ENCODE data around the gene RALBP1.
"Not testable (repeated sequence)": the region's sequence is repeated elsewhere in the genome, so short reads cannot be mapped to it uniquely, and the experiment has no call there.

Gene RALBP1

DNA sequence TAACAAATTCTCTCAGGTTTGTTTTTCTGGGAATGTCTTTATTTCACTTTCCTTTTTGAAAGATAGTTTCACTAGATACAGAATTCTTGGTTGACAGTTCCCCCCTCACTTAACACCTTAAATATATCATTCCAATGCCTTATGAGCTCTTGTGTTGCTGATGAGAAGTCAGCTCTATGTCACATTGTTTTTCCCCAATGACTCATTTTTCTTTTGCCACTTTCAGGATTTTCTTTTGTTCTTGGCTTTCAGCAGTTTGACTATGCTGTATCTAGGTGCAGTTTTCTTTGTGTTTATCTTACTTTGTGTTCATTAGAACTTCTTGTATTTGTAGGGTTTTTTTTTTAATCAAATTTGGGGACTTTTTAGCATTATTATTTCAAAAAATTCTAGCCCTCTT, 5.6 kb upstream of the RALBP1 start:
- Histone ChIP-seq H3K9me3 (ENCODE audit: low read length) (no peaks in the 10 kb centered on the region), H3K4me3 (ENCODE audit: low read length) (no peak overlapping the region), H3K27me3 (ENCODE audit: insufficient read depth, low read length) (no peaks in the 10 kb centered on the region), H2AFZ (ENCODE audit: low read depth, low read length) (no peak overlapping the region), H3K4me1 (ENCODE audit: insufficient read depth, low read length) (peaks cover 7% of the 10 kb centered on the region), H3K36me3 (ENCODE audit: insufficient read depth, low read length) (no peaks in the 10 kb centered on the region)

GRCh38 chr18:9474108-9474982, 968 bp upstream of the RALBP1 start:
- H3K4me3 ChIP-seq (ENCODE audit: low read length), result peak overlapping the region; percentile 77
- peaks cover 3% of the 10 kb centered on the region for H3K9me3 ChIP-seq (ENCODE audit: low read length)
- peaks cover 9% of the 10 kb centered on the region for H3K36me3 ChIP-seq (ENCODE audit: insufficient read depth, low read length)
- peak overlapping the region; percentile 42 for H2AFZ ChIP-seq (ENCODE audit: low read depth, low read length)
- H3K4me1 ChIP-seq (ENCODE audit: insufficient read depth, low read length), result peaks cover 12% of the 10 kb centered on the region
- no peaks in the 10 kb centered on the region for H3K27me3 ChIP-seq (ENCODE audit: insufficient read depth, low read length)

- Histone ChIP-seq H3K27me3 (ENCODE audit: insufficient read depth, low read length) (no peaks in the 10 kb centered on the region), H3K4me1 (ENCODE audit: insufficient read depth, low read length) (peaks cover 12% of the 10 kb centered on the region), H3K9me3 (ENCODE audit: low read length) (peaks cover 3% of the 10 kb centered on the region), H3K4me3 (ENCODE audit: low read length) (peak overlapping the region; percentile 98), H2AFZ (ENCODE audit: low read depth, low read length) (peak overlapping the region; percentile 63), H3K36me3 (ENCODE audit: insufficient read depth, low read length) (peaks cover 9% of the 10 kb centered on the region)
These were observed 604 bp downstream of the RALBP1 start for GRCh38 chr18:9475643-9476591.

- peaks cover 11% of the 10 kb centered on the region for H3K36me3 ChIP-seq (ENCODE audit: insufficient read depth, low read length)
- H3K4me1 ChIP-seq (ENCODE audit: insufficient read depth, low read length), result peaks cover 12% of the 10 kb centered on the region
- peak overlapping the region; percentile 98 for H3K4me3 ChIP-seq (ENCODE audit: low read length)
- H3K27me3 ChIP-seq (ENCODE audit: insufficient read depth, low read length); H3K9me3 ChIP-seq (ENCODE audit: low read length); H2AFZ ChIP-seq (ENCODE audit: low read depth, low read length): not testable (repeated sequence)
These were observed 1.6 kb downstream of the RALBP1 start for GRCh38 chr18:9476949-9477348.

- no peak overlapping the region for H2AFZ ChIP-seq (ENCODE audit: low read depth, low read length)
- peaks cover 11% of the 10 kb centered on the region for H3K36me3 ChIP-seq (ENCODE audit: insufficient read depth, low read length)
- H3K4me3 ChIP-seq (ENCODE audit: low read length), result no peak overlapping the region
- H3K27me3 ChIP-seq (ENCODE audit: insufficient read depth, low read length), result no peaks in the 10 kb centered on the region
- H3K9me3 ChIP-seq (ENCODE audit: low read length), result peaks cover 3% of the 10 kb centered on the region
- H3K4me1 ChIP-seq (ENCODE audit: insufficient read depth, low read length), result peaks cover 12% of the 10 kb centered on the region
These were observed 2.2 kb downstream of the RALBP1 start for GRCh38 chr18:9477509-9477908.

- Histone ChIP-seq H3K36me3 (ENCODE audit: insufficient read depth, low read length) (peaks cover 11% of the 10 kb centered on the region), H2AFZ (ENCODE audit: low read depth, low read length) (no peak overlapping the region), H3K9me3 (ENCODE audit: low read length) (peaks cover 7% of the 10 kb centered on the region), H3K4me1 (ENCODE audit: insufficient read depth, low read length) (peaks cover 12% of the 10 kb centered on the region), H3K27me3 (ENCODE audit: insufficient read depth, low read length) (no peaks in the 10 kb centered on the region), H3K4me3 (ENCODE audit: low read length) (no peak overlapping the region)
These were observed 3.2 kb downstream of the RALBP1 start for GRCh38 chr18:9478545-9478944.

DNA sequence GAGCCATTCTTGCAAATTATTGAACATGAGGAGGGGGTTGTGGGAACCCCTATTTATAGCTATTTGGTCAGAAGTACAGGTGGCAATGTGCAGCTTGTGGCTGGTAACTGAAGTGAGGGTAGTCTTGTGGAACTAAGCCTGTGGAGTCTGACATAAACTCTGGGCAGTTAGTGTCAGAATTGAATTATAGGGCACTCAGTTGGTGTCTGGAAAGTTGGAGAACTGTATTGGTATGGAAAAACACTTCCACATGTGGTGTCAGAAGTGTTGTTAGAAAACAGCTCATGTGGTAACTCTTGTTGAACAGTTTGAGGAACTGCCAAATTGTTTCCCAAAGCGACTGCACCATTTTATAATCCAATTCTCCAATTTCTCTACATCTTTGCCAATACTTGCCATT, 7.5 kb downstream of the RALBP1 start:
- no peak overlapping the region for H2AFZ ChIP-seq (ENCODE audit: low read depth, low read length)
- H3K36me3 ChIP-seq (ENCODE audit: insufficient read depth, low read length), result peaks cover 11% of the 10 kb centered on the region
- no peaks in the 10 kb centered on the region for H3K4me1 ChIP-seq (ENCODE audit: insufficient read depth, low read length)
- peaks cover 13% of the 10 kb centered on the region for H3K9me3 ChIP-seq (ENCODE audit: low read length)
- no peaks in the 10 kb centered on the region for H3K27me3 ChIP-seq (ENCODE audit: insufficient read depth, low read length)
- no peak overlapping the region for H3K4me3 ChIP-seq (ENCODE audit: low read length)

DNA sequence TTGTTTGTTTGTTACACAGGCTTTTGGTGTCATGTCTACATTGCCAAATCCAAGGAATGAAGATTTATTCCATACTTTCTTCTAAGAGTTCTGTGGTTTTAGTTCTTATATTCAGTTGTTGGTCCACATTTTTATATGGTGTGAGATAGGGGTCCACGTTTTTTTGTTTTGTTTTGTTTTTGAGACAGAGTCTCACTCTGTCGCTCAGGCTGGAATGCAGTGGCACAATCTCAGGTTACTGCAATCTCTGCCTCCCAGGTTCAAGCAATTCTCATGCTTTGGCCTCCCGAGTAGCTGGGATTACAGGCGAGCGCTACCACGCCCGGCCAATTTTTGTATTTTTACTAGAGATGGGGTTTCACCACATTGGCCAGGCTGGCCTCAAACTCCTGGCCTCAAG, 8.2 kb downstream of the RALBP1 start:
- Histone ChIP-seq H3K4me1 (ENCODE audit: insufficient read depth, low read length) (no peaks in the 10 kb centered on the region), H3K9me3 (ENCODE audit: low read length) (peaks cover 10% of the 10 kb centered on the region), H3K4me3 (ENCODE audit: low read length) (no peak overlapping the region), H2AFZ (ENCODE audit: low read depth, low read length) (no peak overlapping the region), H3K27me3 (ENCODE audit: insufficient read depth, low read length) (no peaks in the 10 kb centered on the region), H3K36me3 (ENCODE audit: insufficient read depth, low read length) (peaks cover 6% of the 10 kb centered on the region)

DNA sequence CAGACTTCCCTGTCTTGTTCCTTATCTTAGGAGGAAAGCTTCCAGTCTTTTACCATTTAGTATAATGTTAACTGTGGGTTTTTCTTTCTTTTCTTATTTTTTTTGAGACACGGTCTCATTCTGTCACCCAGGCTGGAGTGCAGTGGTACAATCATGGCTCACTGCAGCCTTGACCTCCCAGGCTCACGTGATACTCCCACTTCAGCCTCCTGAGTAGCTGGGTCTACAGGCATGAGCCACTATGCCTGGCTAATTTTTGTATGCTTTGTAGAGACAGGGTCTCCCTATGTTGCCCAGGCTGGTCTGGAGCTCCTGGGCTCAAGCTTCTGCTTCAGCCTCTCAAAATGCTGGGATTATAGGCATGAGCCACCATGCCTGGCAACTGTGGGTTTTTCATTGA, 9.5 kb downstream of the RALBP1 start:
- peaks cover 10% of the 10 kb centered on the region for H3K9me3 ChIP-seq (ENCODE audit: low read length)
- H3K36me3 ChIP-seq (ENCODE audit: insufficient read depth, low read length); H3K4me1 ChIP-seq (ENCODE audit: insufficient read depth, low read length); H3K27me3 ChIP-seq (ENCODE audit: insufficient read depth, low read length); H3K4me3 ChIP-seq (ENCODE audit: low read length); H2AFZ ChIP-seq (ENCODE audit: low read depth, low read length): not testable (repeated sequence)

GRCh38 chr18:9488538-9488937, 13.2 kb downstream of the RALBP1 start:
- H3K4me1 ChIP-seq (ENCODE audit: insufficient read depth, low read length), result no peaks in the 10 kb centered on the region
- no peak overlapping the region for H2AFZ ChIP-seq (ENCODE audit: low read depth, low read length)
- no peak overlapping the region for H3K4me3 ChIP-seq (ENCODE audit: low read length)
- H3K36me3 ChIP-seq (ENCODE audit: insufficient read depth, low read length), result no peaks in the 10 kb centered on the region
- peaks cover 13% of the 10 kb centered on the region for H3K9me3 ChIP-seq (ENCODE audit: low read length)
- H3K27me3 ChIP-seq (ENCODE audit: insufficient read depth, low read length), result no peaks in the 10 kb centered on the region

DNA sequence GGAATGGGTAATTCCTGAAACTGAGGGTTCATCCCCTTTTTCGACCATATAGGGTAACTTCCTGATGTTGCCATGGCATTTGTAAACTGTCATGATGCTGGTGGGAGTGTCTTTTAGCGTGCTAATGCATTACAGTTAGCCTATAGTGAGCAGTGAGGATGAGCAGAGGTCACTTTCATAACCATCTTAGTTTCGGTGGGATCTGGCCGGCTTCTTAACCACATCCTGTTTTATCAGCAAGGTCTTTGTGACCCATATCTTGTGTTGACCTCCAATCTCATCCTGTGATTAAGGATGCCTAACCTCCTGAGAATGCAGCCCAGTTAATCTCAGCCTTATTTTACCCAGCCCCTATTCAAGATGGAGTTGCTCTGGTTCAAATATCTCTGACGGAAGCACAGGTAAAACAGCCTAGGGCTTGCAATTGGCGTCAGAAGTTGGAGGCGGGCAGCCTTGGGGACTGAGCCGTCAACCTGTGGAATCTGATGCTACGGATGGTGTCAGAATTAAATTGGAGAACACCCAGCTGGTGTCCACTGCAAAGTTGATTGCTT, 19.5 kb downstream of the RALBP1 start:
- Histone ChIP-seq H3K27me3 (ENCODE audit: insufficient read depth, low read length) (no peaks in the 10 kb centered on the region), H3K4me3 (ENCODE audit: low read length) (no peak overlapping the region), H3K4me1 (ENCODE audit: insufficient read depth, low read length) (no peaks in the 10 kb centered on the region), H3K9me3 (ENCODE audit: low read length) (peaks cover 11% of the 10 kb centered on the region), H3K36me3 (ENCODE audit: insufficient read depth, low read length) (no peaks in the 10 kb centered on the region), H2AFZ (ENCODE audit: low read depth, low read length) (no peak overlapping the region)

GRCh38 chr18:9495465-9495864, 20.2 kb downstream of the RALBP1 start:
- Histone ChIP-seq H3K27me3 (ENCODE audit: insufficient read depth, low read length) (no peaks in the 10 kb centered on the region), H3K9me3 (ENCODE audit: low read length) (peaks cover 11% of the 10 kb centered on the region)

More at GRCh38 chr18:9495465-9495864, 20.2 kb downstream of the RALBP1 start:
- Histone ChIP-seq H3K4me1 (ENCODE audit: insufficient read depth, low read length) (no peaks in the 10 kb centered on the region), H2AFZ (ENCODE audit: low read depth, low read length) (no peak overlapping the region), H3K36me3 (ENCODE audit: insufficient read depth, low read length) (no peaks in the 10 kb centered on the region), H3K4me3 (ENCODE audit: low read length) (no peak overlapping the region)

All from neuron (in vitro differentiated cells).